Activated CD8-positive, alpha-beta T cell treated with anti-CD3 and anti-CD28 coated beads for 36 hours (primary cell): ENCODE measurements around the gene RNF157. TPM values are rescaled to one million over a fixed set of nuclear protein-coding genes. Genes with fewer than 3 reads are reported as not detected.

Source experiments
- ATAC-seq: fragments of 200-7000 bp; cut with Tn5 transposase; one replicate; pipeline ENCODE4 v1.10.0; 2021; ENCODE audit warnings: mild to moderate bottlenecking, moderate library complexity
- CTCF ChIA-PET: fragments of 350-600 bp; sonication (Branson Sonifier 250); formaldehyde crosslinking; loops from one replicate; lab custom pipeline; 2021; ENCODE audit warnings: antibody characterized with exemption; lab: Charles Lee
- POLR2A ChIA-PET: fragments of 350-600 bp; sonication (Branson Sonifier 250); formaldehyde crosslinking; loops from one replicate; lab custom pipeline; 2021; ENCODE audit warnings: antibody characterized with exemption; lab: Charles Lee
- DNase-seq: peaks from one replicate; pipeline ENCODE4 v3.0.0-alpha.2; 2020
- H3K27ac Mint-ChIP-seq: one replicate; pipeline ENCODE4 v1.8.0; 2021; ENCODE audit warnings: mild to moderate bottlenecking, mixed read lengths
- H3K27me3 Mint-ChIP-seq: one replicate; pipeline ENCODE4 v1.8.0; 2021; ENCODE audit warnings: mixed read lengths
- H3K36me3 Mint-ChIP-seq: one replicate; pipeline ENCODE4 v1.8.0; 2021; ENCODE audit warnings: low read depth, mixed read lengths
- H3K4me1 Mint-ChIP-seq: one replicate; pipeline ENCODE4 v1.8.0; 2021; ENCODE audit warnings: low read depth, mixed read lengths
- H3K4me3 Mint-ChIP-seq: one replicate; pipeline ENCODE4 v1.8.0; 2021; ENCODE audit warnings: mild to moderate bottlenecking, moderate library complexity, mixed read lengths
- H3K9me3 Mint-ChIP-seq: one replicate; pipeline ENCODE4 v1.8.0; 2021; ENCODE audit warnings: mixed read lengths
- CTCF ChIP-seq: fragments of 200-600 bp; IDR thresholded peaks from one replicate; pipeline ENCODE4 v1.8.0; 2022; ENCODE audit warnings: antibody characterized with exemption, mild to moderate bottlenecking
- intact Hi-C: fragments of 100-400 bp; cut with micrococcal nuclease; formaldehyde crosslinking; loops from one replicate; pipeline ENCODE4 v1.10.0; 2022
- total RNA-seq, 2 experiments: library from RNA; stranded (reverse); gene quantifications; one replicate each; pipeline ENCODE4 v1.2.3, GENCODE V29; 2021

RNF157 gene
- total RNA-seq, 2 experiments from 2014 or later, result 37.2 to 44.5 TPM

GRCh38 chr17:76125922-76126321, 114.4 kb downstream of the RNF157 start:
- H3K4me1 Mint-ChIP-seq, result peaks cover 24% of the 10 kb centered on the region
- H3K4me3 Mint-ChIP-seq, result no peak overlapping the region
- H3K27me3 Mint-ChIP-seq, result no peaks in the 10 kb centered on the region
- intact Hi-C loops, result no loop called here
- no peak for TF ChIP-seq CTCF
- ATAC-seq, result no peak
- H3K36me3 Mint-ChIP-seq, result no peaks in the 10 kb centered on the region
- H3K27ac Mint-ChIP-seq, result no peak overlapping the region
- POLR2A ChIA-PET, result interaction anchor here (0.8 to 2.9 kb wide), 8 partner anchors 29 to 155 kb away, joined by 3 to 13 read pairs (median 4); no protein-coding TSS in a partner anchor
- CTCF ChIA-PET, result interaction anchor here (1.2 to 13.9 kb wide), 11 partner anchors 11 to 272 kb away, joined by 3 to 236 read pairs (median 7); no protein-coding TSS in a partner anchor
- no peak for DNase-seq
- H3K9me3 Mint-ChIP-seq, result no peaks in the 10 kb centered on the region

GRCh38 chr17:76125391-76125675, 115.0 kb downstream of the RNF157 start:
- TF ChIP-seq CTCF, result peak; percentile 13
- ATAC-seq, result no peak
- POLR2A ChIA-PET, result interaction anchor here (1.6 to 7.8 kb wide), 4 partner anchors 55 to 149 kb away, joined by 4 to 83 read pairs (median 10); no protein-coding TSS in a partner anchor
- CTCF ChIA-PET, result interaction anchor here (0.9 to 13.9 kb wide), 13 partner anchors 9 to 273 kb away, joined by 3 to 236 read pairs (median 5); partner anchors contain the start of gene UBALD2
- DNase-seq, result no peak
- H3K27me3 Mint-ChIP-seq, result no peaks in the 10 kb centered on the region
- H3K36me3 Mint-ChIP-seq, result no peaks in the 10 kb centered on the region
- peaks cover 24% of the 10 kb centered on the region for H3K4me1 Mint-ChIP-seq
- no peak overlapping the region for H3K4me3 Mint-ChIP-seq
- intact Hi-C loops, result no loop called here
- no peaks in the 10 kb centered on the region for H3K9me3 Mint-ChIP-seq
- H3K27ac Mint-ChIP-seq, result no peak overlapping the region

GRCh38 chr17:76124582-76125390, 115.5 kb downstream of the RNF157 start:
- ChIA-PET POLR2A (interaction anchor here (1.7 to 7.8 kb wide), 2 partner anchors 55 to 147 kb away, joined by 4 to 83 read pairs; no protein-coding TSS in a partner anchor), CTCF (interaction anchor here (0.9 to 13.9 kb wide), 15 partner anchors 10 to 156 kb away, joined by 3 to 236 read pairs (median 5); partner anchors contain the start of gene UBALD2)
- ATAC-seq (no peak), DNase-seq (peak; percentile 51)
- H3K9me3 Mint-ChIP-seq, result no peaks in the 10 kb centered on the region
- H3K4me1 Mint-ChIP-seq, result peaks cover 24% of the 10 kb centered on the region
- intact Hi-C loops, result loop anchor here (5.0 kb wide), 1 partner anchor 58 kb away; no protein-coding TSS in a partner anchor
- peak; percentile 58 for TF ChIP-seq CTCF
- no peaks in the 10 kb centered on the region for H3K27me3 Mint-ChIP-seq
- H3K36me3 Mint-ChIP-seq, result no peaks in the 10 kb centered on the region
- no peak overlapping the region for H3K27ac Mint-ChIP-seq
- H3K4me3 Mint-ChIP-seq, result no peak overlapping the region

GRCh38 chr17:76123749-76124581, 116.3 kb downstream of the RNF157 start:
- DNase-seq, result no peak
- Mint-ChIP-seq H3K27me3 (no peaks in the 10 kb centered on the region), H3K4me3 (no peak overlapping the region), H3K4me1 (peaks cover 24% of the 10 kb centered on the region), H3K9me3 (no peaks in the 10 kb centered on the region), H3K36me3 (no peaks in the 10 kb centered on the region), H3K27ac (peak overlapping the region; percentile 35)
- no peak for TF ChIP-seq CTCF
- ATAC-seq, result no peak
- intact Hi-C loops, result loop anchor here (5.0 kb wide), 1 partner anchor 58 kb away; no protein-coding TSS in a partner anchor
- CTCF ChIA-PET, result interaction anchor here (0.9 to 13.9 kb wide), 10 partner anchors 52 to 274 kb away, joined by 3 to 236 read pairs (median 6); no protein-coding TSS in a partner anchor
- POLR2A ChIA-PET, result interaction anchor here (1.2 to 7.8 kb wide), 3 partner anchors 58 to 156 kb away, joined by 3 to 83 read pairs (median 3); no protein-coding TSS in a partner anchor
